Loucy (cell line): ENCODE results near the gene MTNR1B.

Source experiments
- H2AFZ ChIP-seq: fragments of 200-600 bp; sonication (generic); 2 replicates; pipeline ENCODE4 v1.6.0; 2016; ENCODE audit warnings: antibody characterized with exemption, mild to moderate bottlenecking, low read length, moderate library complexity
- H3F3A ChIP-seq: fragments of 200-600 bp; 2 replicates; pipeline ENCODE4 v1.6.0; 2016; ENCODE audit warnings: antibody characterized with exemption, low read depth, mild to moderate bottlenecking
- H3K27me3 ChIP-seq: fragments of 200-600 bp; sonication (generic); 2 replicates; pipeline ENCODE4 v1.6.1; 2014; ENCODE audit warnings: low read length, mild to moderate bottlenecking; ENCODE audit not compliant: insufficient read depth, poor library complexity, severe bottlenecking
- H3K36me3 ChIP-seq: fragments of 200-600 bp; sonication (generic); 2 replicates; pipeline ENCODE4 v1.6.1; 2016; ENCODE audit warnings: low read length; ENCODE audit not compliant: insufficient read depth
- H3K4me1 ChIP-seq: fragments of 200-600 bp; sonication (generic); 2 replicates; pipeline ENCODE4 v1.5.1; 2014; ENCODE audit warnings: low read length, mild to moderate bottlenecking; ENCODE audit not compliant: insufficient read depth, poor library complexity, severe bottlenecking
- H3K4me2 ChIP-seq: fragments of 200-600 bp; sonication (generic); 2 replicates; pipeline ENCODE4 v1.6.0; 2014; ENCODE audit warnings: antibody characterized with exemption, low read length, low read depth, mild to moderate bottlenecking; ENCODE audit not compliant: poor library complexity, severe bottlenecking
- H3K4me3 ChIP-seq: fragments of 200-600 bp; sonication (generic); 2 replicates; pipeline ENCODE4 v1.5.1; 2014; ENCODE audit warnings: low read length, mild to moderate bottlenecking, mixed read lengths; ENCODE audit not compliant: poor library complexity, severe bottlenecking
- H3K79me2 ChIP-seq: fragments of 200-600 bp; sonication (generic); 2 replicates; pipeline ENCODE4 v1.6.1; 2014; ENCODE audit warnings: low read length; ENCODE audit not compliant: insufficient read depth
- H3K9ac ChIP-seq: fragments of 200-600 bp; sonication (generic); 2 replicates; pipeline ENCODE4 v1.6.0; 2014; ENCODE audit warnings: mild to moderate bottlenecking, low read depth, low read length, moderate library complexity; ENCODE audit not compliant: poor library complexity, severe bottlenecking
- H3K9me2 ChIP-seq: fragments of 200-600 bp; sonication (generic); replicated peaks from 2 replicates; pipeline ENCODE4 v1.6.1; 2016; ENCODE audit warnings: low read depth, low read length, mixed read lengths
- H3K9me3 ChIP-seq: fragments of 200-600 bp; sonication (generic); 2 replicates; pipeline ENCODE4 v1.6.1; 2014; ENCODE audit warnings: mild to moderate bottlenecking, antibody characterized with exemption, low read length, low read depth; ENCODE audit not compliant: insufficient read depth
- H4K20me1 ChIP-seq: fragments of 200-600 bp; sonication (generic); 2 replicates; pipeline ENCODE4 v1.6.0; 2014; ENCODE audit warnings: antibody characterized with exemption, low read length, mild to moderate bottlenecking; ENCODE audit not compliant: insufficient read depth, poor library complexity, severe bottlenecking
- CTCF ChIP-seq: fragments of 200-600 bp; sonication (generic); conservative IDR thresholded peaks from 2 replicates; pipeline ENCODE4 v1.5.1; 2014; ENCODE audit warnings: mild to moderate bottlenecking, antibody characterized with exemption, low read length
- EZH2phosphoT487 ChIP-seq: fragments of 200-600 bp; IDR thresholded peaks from 2 replicates; pipeline ENCODE4 v1.6.1; 2018; ENCODE audit warnings: antibody characterized with exemption, mild to moderate bottlenecking, moderate library complexity, borderline replicate concordance

The MTNR1B gene

GRCh38 chr11:92965196-92965595 is 4.3 kb upstream of the MTNR1B start:
- no peaks in the 10 kb centered on the region for H3K9me3 ChIP-seq
- no peak overlapping the region for H3K9ac ChIP-seq
- H3F3A ChIP-seq, result no peaks in the 10 kb centered on the region
- TF ChIP-seq CTCF (no peak), EZH2phosphoT487 (no peak)
- H4K20me1 ChIP-seq, result no peaks in the 10 kb centered on the region
- H3K9me2 ChIP-seq, result no peaks in the 10 kb centered on the region
- no peaks in the 10 kb centered on the region for H3K36me3 ChIP-seq
- H3K79me2 ChIP-seq, result no peaks in the 10 kb centered on the region
- no peaks in the 10 kb centered on the region for H3K4me1 ChIP-seq
- no peak overlapping the region for H3K4me3 ChIP-seq
- H3K27me3 ChIP-seq, result no peaks in the 10 kb centered on the region
- H2AFZ ChIP-seq, result no peak overlapping the region
- H3K4me2 ChIP-seq, result no peak overlapping the region

GRCh38 chr11:92967178-92967577 is 2.3 kb upstream of the MTNR1B start:
- Histone ChIP-seq H3K36me3 (no peaks in the 10 kb centered on the region), H3K4me3 (no peak overlapping the region), H4K20me1 (no peaks in the 10 kb centered on the region), H3K27me3 (no peaks in the 10 kb centered on the region), H3K4me1 (no peaks in the 10 kb centered on the region), H3K9me2 (no peaks in the 10 kb centered on the region), H3K9ac (no peak overlapping the region), H3F3A (no peaks in the 10 kb centered on the region), H3K9me3 (no peaks in the 10 kb centered on the region), H3K79me2 (no peaks in the 10 kb centered on the region), H2AFZ (no peak overlapping the region), H3K4me2 (no peak overlapping the region)
- TF ChIP-seq CTCF (no peak), EZH2phosphoT487 (no peak)

- Histone ChIP-seq H3K4me3 (no peak overlapping the region), H3K4me1 (no peaks in the 10 kb centered on the region), H3K9ac (no peak overlapping the region), H3K27me3 (no peaks in the 10 kb centered on the region), H3K4me2 (no peak overlapping the region), H3K79me2 (no peaks in the 10 kb centered on the region), H4K20me1 (no peaks in the 10 kb centered on the region), H3F3A (no peaks in the 10 kb centered on the region), H3K9me3 (no peaks in the 10 kb centered on the region), H3K36me3 (no peaks in the 10 kb centered on the region), H2AFZ (no peak overlapping the region), H3K9me2 (no peaks in the 10 kb centered on the region)
- no peak for TF ChIP-seq EZH2phosphoT487
Measured at GRCh38 chr11:92967867-92968266, 1.6 kb upstream of the MTNR1B start.

- no peak for TF ChIP-seq EZH2phosphoT487
- no peak for TF ChIP-seq CTCF
- Histone ChIP-seq H3K4me1 (no peaks in the 10 kb centered on the region), H3K4me3 (no peak overlapping the region), H3K4me2 (no peak overlapping the region), H3K27me3 (no peaks in the 10 kb centered on the region), H3K9ac (no peak overlapping the region), H2AFZ (no peak overlapping the region), H3F3A (no peaks in the 10 kb centered on the region), H3K9me3 (no peaks in the 10 kb centered on the region), H3K36me3 (no peaks in the 10 kb centered on the region), H3K9me2 (no peaks in the 10 kb centered on the region), H3K79me2 (no peaks in the 10 kb centered on the region), H4K20me1 (no peaks in the 10 kb centered on the region)
Measured at GRCh38 chr11:92969293-92969633, 188 bp upstream of the MTNR1B start.
